T47D (cell line): ENCODE data around the gene PPM1H.

Experiments used
- DNase-seq, 2 experiments: peaks; one replicate each; pipeline versions ENCODE4 v3.0.0 to v3.0.0-alpha.2; 2011 to 2012; ENCODE audit warnings: low read depth in 1 of 2, low spot score in 1 of 2
- JUND ChIP-seq: IDR thresholded peaks from 2 replicates; pipeline ENCODE4 v1.6.1; 2012; ENCODE audit warnings: low read depth
- in situ Hi-C: cut with HindIII; loops from 2 replicates; pipeline ENCODE4 v1.10.0; 2016; ENCODE audit warnings: low sequenced_read_pairs, low pct_unique_long_range_greater_than_20kb

Gene PPM1H

GRCh38 chr12:62637679-62638078, 297.3 kb downstream of the PPM1H start:
- TF ChIP-seq JUND: no peak
- no peak for DNase-seq
- in situ Hi-C loops: no loop called here

- no peak for TF ChIP-seq JUND
- no peak for DNase-seq
- in situ Hi-C loops: no loop called here
These were observed 299.3 kb downstream of the PPM1H start for GRCh38 chr12:62635649-62636048.

- in situ Hi-C loops: no loop called here
- no peak for DNase-seq
- no peak for TF ChIP-seq JUND
These were observed 302.5 kb downstream of the PPM1H start for GRCh38 chr12:62632411-62632918.

- in situ Hi-C loops: no loop called here
- no peak for TF ChIP-seq JUND
- no peak for DNase-seq
These were observed 303.2 kb downstream of the PPM1H start for GRCh38 chr12:62631471-62632410.

GRCh38 chr12:62629971-62630739, 304.8 kb downstream of the PPM1H start:
- DNase-seq: no peak
- in situ Hi-C loops: no loop called here
- no peak for TF ChIP-seq JUND

GRCh38 chr12:62629413-62629812, 305.5 kb downstream of the PPM1H start:
- no peak for DNase-seq
- in situ Hi-C loops: no loop called here
- TF ChIP-seq JUND: no peak

GRCh38 chr12:62627181-62627580, 307.8 kb downstream of the PPM1H start:
- DNase-seq: no peak
- TF ChIP-seq JUND: no peak
- in situ Hi-C loops: no loop called here

GRCh38 chr12:62625228-62625627, 309.7 kb downstream of the PPM1H start:
- TF ChIP-seq JUND: no peak
- no peak for DNase-seq
- in situ Hi-C loops: no loop called here

- DNase-seq: no peak
- in situ Hi-C loops: no loop called here
- TF ChIP-seq JUND: no peak
These were observed 312.8 kb downstream of the PPM1H start for GRCh38 chr12:62622177-62622576.

GRCh38 chr12:62621101-62621638, 313.8 kb downstream of the PPM1H start:
- in situ Hi-C loops: no loop called here
- DNase-seq: no peak
- TF ChIP-seq JUND: no peak

- no peak for DNase-seq
- TF ChIP-seq JUND: no peak
- in situ Hi-C loops: no loop called here
These were observed 316.0 kb downstream of the PPM1H start for GRCh38 chr12:62618930-62619329.

GRCh38 chr12:62618319-62618718, 316.6 kb downstream of the PPM1H start:
- no peak for TF ChIP-seq JUND

GRCh38 chr12:62613081-62613480, 321.9 kb downstream of the PPM1H start:
- in situ Hi-C loops: no loop called here
- no peak for TF ChIP-seq JUND

More at GRCh38 chr12:62618319-62618718, 316.6 kb downstream of the PPM1H start:
- DNase-seq: no peak
- in situ Hi-C loops: no loop called here

More at GRCh38 chr12:62613081-62613480, 321.9 kb downstream of the PPM1H start:
- no peak for DNase-seq
